Left hindlimb (tissue), 1 donor: ENCODE measurements around the gene DPF1.

Source experiments
- DNase-seq: peaks from one replicate; pipeline ENCODE4 v3.0.0-alpha.2; 2018

DPF1 gene

GRCh38 chr19:38216785-38217641, 7.0 kb downstream of the DPF1 start:
- DNase-seq: peak; percentile 61

DNA sequence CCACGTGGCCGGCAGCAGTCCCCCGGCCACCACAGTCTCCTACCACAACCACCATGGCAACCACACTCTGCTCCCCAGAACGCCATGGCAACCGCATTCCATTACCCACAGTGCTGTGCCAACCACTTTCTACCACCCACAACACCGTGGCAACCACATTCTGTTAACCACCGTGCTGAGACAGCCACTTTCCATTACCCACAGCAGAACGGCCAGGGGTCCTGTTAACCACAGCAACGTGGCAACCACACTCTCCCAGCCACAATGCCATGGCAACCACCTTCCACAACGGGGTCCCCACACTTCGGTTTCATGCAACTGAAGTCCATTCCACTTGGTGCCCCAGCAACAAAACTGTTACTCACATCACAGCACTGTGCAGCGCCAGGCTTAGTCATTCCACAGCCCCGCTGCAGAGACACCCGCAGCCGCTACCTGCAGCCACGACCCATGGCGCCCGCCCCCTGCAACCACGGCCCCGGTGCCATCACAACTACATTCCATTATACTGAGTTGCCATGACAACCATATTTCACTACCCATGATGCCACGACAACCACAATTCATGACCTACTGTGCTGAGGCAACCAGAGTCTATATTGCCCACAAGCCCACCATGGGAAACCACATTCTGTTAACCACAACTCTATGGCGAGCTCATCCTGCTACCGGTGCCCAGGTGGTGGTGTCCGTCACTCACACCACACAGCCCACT, 10.0 kb downstream of the DPF1 start:
- DNase-seq: peak; percentile 75

DNA sequence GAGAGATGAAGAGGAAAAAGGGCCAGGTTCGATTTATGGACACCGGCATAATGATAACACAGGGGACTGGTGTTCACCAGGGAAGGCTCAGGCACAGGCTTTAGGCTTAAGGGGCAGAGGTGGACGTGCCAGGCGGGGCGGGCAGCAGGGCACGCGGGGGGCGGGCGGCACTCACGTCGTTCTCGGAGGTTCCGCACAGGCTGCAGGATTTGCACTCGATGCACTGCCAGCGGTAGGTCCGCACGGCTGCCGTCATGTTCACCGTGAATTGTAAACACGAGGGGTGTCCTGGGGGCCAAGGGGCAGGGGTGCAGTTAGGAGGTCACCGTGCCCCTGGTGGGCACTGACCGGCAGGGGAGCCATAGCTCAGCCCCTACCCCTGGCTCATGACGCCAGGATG, 10.6 kb downstream of the DPF1 start:
- DNase-seq: no peak

DNA sequence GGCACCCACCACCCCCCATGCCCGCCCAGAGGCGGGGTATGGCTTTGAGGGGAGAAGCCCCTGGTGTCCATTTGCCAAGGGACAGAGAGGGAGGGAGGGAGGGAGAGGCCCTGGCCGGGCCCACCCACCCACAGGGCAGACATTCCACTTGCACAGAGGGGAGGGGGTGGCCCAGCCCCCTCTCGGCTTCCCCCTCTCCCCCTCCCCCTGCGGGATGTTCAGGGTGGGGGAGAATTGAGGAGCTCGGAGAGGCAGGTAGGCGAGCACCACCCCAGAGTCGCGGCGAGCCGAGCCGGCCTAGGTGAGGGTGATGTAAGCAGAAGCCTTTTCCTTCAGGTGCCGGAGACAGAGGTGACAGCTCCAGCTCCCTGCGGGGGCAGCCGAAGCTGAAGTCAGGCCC, 12.3 kb downstream of the DPF1 start:
- DNase-seq: peak; percentile 54

DNA sequence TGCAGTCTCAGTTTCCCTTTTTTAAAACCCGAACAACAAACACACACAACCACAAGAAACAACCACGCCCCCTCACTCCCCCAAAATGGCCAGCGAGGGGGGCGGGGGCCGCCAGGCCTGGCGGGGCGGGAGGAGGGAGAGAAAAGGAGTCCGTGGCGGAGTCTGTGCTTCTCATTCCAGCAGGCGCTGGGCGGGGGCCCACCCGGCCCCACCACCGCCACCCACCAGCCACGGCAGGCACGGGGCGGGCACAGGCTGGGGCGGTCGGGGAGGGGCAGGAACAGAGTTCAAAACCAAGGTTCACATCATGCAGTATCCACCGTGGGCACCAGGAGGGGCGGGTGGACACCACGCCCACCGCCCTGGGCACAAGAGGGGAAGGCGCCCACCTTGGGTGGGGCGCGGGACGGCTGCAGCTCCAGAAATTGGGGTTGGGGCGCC, 12.9 kb downstream of the DPF1 start:
- DNase-seq: peak; percentile 88

DNA sequence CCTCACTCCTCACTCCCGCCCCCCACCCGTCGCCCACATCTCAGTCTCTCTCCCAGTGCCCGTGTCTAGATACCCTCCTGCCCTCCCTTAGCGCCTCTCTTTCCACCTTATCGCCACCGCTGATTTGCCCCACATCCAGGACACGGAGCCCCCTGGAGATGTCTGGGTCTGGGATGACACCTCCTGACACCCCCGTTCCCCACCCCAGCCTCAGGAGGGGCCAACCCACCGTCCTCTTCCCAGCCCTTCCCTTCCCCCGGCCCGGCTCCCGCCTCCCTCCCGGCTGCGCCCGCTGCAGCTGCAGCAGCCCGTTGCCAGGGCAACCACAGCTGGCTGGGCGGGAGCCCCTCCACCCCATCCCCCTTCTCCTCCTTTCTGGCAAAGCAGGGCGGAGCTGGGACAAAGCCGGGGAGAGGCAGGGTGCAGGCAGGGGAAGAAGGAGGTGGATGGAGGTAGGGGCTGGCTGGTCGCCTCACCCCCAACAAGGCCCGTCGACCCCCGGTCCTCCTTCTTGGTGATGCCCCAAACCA, 13.5 kb downstream of the DPF1 start:
- peak; percentile 96 for DNase-seq

- peak; percentile 97 for DNase-seq
Observed at GRCh38 chr19:38209671-38210457, 14.2 kb downstream of the DPF1 start.

DNA sequence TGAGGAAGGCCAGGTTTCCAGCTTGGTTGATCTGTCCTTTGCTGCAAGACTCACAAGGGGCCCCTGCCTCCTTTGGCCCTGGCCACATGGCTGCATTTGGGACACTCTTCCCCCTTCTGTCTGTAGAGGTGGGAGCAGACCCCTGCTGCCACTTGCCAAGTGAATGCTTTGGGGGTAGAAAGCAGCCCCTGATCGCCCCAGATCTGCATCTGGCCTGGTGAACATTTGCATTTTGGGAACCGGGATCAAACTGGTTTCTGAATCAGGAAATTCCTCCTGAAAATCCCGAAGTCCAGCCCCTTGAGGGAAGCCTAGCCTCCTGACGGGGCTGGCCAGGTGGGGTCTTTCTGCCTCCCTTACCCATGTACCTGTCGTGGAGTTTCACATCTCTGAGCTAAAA, 14.9 kb downstream of the DPF1 start:
- DNase-seq: no peak

DNA sequence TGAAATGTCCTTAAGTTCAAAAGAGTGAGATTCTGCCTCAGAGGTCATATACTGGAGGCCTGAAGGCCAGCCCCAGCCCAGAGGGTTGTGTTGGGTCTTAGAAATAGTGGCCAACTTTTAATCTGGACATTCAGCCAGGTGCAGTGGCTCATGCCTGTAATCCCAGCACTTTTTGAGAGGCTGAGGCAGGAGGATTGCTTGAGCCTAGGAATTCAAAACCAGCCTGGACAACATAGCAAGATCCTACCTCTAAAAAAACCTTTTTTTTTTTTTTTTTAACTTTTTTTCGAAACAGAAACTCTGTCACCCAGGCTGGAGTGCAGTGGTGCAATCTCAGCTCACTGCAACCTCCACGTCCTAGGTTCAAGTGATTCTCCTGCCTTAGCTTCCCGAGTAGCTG, 15.5 kb downstream of the DPF1 start:
- DNase-seq: no peak

- no peak for DNase-seq
Observed at GRCh38 chr19:38207543-38207942, 16.5 kb downstream of the DPF1 start.

GRCh38 chr19:38206928-38207327, 17.1 kb downstream of the DPF1 start:
- DNase-seq: no peak

GRCh38 chr19:38206006-38206745, 17.8 kb downstream of the DPF1 start:
- DNase-seq: no peak

- DNase-seq: no peak
Observed at GRCh38 chr19:38204728-38205127, 19.3 kb downstream of the DPF1 start.

DNA sequence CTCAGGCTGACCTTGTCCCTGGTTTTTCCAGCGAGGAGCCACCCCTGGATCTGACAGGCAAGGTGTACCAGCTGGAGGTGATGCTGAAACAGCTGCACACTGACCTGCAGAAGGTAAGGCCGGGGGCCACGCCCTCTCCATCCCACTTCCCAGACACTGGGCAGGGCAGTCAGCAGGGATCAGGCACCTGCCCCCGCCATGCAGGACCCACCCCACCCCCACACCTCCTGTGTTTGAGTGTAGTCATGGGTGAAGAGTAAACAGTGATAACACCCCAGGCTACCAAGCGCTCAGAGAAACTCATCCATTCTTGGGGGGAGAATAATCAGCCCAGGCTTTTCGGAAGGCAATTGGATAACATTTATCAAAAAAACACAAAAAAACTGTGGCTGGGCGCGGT, 19.9 kb downstream of the DPF1 start:
- no peak for DNase-seq

- no peak for DNase-seq
Observed at GRCh38 chr19:38203197-38203596, 20.8 kb downstream of the DPF1 start.

DNA sequence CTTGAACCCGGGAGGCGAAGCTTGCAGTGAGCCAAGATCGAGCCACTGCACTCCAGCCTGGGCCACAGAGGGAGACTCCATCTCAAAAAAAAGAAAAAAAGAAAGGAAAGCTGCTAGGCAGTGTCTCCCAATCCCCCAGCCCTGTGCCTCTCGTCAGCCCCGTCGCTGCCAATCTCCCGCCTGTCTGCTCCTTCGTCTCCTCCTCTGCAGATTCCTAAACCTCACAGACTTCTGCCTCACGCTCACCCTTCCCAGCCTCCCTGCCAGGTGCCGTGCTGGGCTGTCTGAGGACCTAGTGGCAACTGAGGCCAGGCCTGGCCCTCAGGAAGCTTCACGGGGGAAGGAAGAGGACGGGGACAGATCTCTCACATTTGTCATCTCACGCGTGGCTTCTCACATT, 21.5 kb downstream of the DPF1 start:
- DNase-seq: no peak

DNA sequence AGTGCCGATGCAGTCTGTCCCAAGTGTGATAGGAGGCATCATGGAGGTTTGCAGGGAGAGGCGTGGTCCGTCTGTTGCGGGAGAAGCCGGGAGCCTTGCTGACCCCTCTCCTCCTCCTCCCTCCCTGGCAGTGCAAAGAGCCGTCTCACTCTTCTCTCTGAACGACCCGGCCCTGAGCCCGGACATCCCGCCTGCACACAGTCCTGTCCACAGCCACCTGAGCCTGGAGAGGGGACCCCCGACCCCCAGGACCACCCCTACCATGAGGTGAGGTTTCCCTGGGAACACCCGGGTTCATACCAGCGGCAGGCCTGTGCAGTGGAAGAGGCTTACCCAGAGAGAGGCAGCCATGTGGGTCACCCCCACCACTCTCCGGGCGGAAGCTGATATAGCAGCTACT, 22.3 kb downstream of the DPF1 start:
- DNase-seq: no peak

DNA sequence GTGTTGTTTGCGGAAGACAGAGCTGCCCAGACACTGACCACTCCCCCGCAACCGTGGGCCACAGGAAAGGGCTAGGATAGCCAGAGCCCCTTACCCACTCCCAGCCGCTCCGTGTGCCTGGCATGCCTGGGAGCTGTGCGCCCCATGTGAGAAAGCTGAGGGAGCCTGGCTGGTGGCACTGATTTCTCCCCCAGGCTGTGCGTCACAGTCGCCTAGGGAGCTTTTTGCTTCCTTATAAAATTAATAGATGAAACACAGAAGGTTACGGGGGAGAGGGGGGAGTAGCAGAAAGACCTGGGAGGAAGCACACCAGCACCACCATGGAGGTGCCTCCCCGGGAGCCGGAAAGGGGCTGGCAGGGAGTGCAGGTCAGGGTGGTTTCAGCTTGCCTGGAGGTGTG, 24.7 kb downstream of the DPF1 start:
- no peak for DNase-seq

DNA sequence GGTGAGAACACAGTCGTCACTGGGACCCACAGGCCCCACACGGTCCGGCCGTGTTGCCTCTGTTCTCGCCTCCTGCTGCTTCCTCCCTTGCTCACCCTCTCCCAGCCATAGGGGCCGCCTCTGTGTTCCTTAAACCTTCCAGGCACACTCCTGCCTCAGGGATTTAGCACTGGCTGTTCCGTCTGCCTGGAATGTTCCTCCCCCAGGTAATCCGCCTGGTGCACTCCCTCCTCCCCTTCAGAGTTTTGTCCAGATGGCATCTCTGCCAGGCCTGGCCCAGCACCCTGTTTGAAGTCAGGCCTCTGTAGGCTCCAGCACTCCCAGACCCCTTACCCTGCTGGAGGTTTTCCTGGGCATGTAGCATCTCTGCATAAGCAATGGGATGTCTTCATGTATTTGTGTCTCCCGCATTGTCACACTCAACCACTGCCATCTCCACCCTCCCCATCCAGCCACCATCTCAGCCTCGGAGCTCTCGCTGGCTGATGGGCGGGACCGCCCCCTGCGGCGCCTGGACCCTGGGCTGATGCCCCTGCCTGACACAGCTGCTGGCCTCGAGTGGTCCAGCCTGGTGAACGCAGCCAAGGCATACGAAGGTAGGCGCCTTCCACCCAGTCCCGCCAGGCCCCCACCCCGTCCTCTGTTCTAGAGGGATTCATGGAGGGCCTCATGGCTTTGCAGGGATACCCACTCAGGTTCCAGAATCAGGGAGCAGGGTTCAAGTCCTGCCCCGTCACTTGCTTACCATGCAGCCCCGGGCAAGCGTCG, 25.9 kb downstream of the DPF1 start:
- DNase-seq: no peak

DNA sequence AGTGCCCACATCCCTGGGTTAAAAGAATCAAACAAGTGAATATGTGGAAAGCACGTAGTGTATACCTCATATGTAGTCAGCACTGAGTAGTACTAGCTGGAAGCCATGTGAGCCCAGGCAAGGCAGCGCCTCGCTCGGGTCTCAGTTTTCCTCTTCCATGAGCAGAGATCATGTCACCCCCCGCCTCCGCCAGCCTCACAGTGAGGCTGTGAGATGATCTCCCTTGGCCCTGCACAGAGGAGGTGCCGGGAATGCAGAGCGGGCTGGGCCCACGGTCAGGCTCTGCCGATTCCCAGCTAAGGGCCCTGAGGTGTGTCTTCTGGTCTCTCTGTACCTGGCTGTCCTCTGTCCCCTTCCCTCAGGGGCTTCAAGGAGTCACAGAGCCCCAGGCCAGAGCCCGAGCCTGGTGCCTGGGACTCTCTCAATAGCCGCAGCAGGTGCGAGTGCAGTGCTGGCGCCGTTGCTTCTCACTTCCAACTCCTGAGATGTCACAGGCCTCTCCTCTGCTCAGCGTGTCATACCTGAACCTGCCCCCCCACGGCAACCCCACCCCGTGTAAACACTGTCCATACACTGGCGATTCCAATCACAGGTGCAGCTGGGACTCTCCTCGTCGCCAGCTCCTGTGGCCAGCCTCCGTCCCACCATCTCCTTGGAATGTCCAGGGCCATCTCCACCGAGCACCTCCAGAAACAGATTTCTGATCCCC, 26.9 kb downstream of the DPF1 start:
- DNase-seq: no peak

GRCh38 chr19:38196245-38196837, 27.7 kb downstream of the DPF1 start:
- DNase-seq: no peak
